ENCODE measurements around the gene BARHL1.

GRCh38 chr9:132588501-132589147, 6.2 kb downstream of the BARHL1 start:
- TF ChIP-seq CTCF (optimal IDR thresholded peaks at IDR 0.05 in 1 of 3, IDR thresholded peaks at IDR 0.05 in 1 of 3, conservative IDR thresholded peaks at IDR 0.05 in 1 of 3; ENCODE audit: extremely low read depth in 1 of 3, insufficient read depth in 2 of 3, low read length in 3 of 3), result no peak
- no peak for TF ChIP-seq EZH2 (IDR thresholded peaks at IDR 0.05; ENCODE audit: low read length)
